MM.1S (cell line): Measurements from ENCODE around the gene KRAS.

Source experiments
- DNase-seq: peaks from one replicate; pipeline ENCODE4 v3.0.0-alpha.2; 2015
- H2AFZ ChIP-seq: fragments of 300-600 bp; sonication (generic); 2 replicates; pipeline ENCODE4 v1.6.0; 2016; ENCODE audit warnings: antibody characterized with exemption, low read length
- H3F3A ChIP-seq: fragments of 300-600 bp; sonication (generic); 2 replicates; pipeline ENCODE4 v1.6.1; 2016; ENCODE audit warnings: mild to moderate bottlenecking, antibody characterized with exemption, low read length, moderate library complexity, mixed read lengths; ENCODE audit not compliant: insufficient read depth
- H3K27ac ChIP-seq: fragments of 300-600 bp; sonication (generic); 2 replicates; pipeline ENCODE4 v1.5.1; 2016; ENCODE audit warnings: mild to moderate bottlenecking, low read length
- H3K27me3 ChIP-seq: fragments of 300-600 bp; sonication (generic); replicated peaks from 2 replicates; pipeline ENCODE4 v1.6.0; 2016; ENCODE audit warnings: low read length; ENCODE audit not compliant: insufficient read depth
- H3K36me3 ChIP-seq: fragments of 300-600 bp; sonication (generic); replicated peaks from 2 replicates; pipeline ENCODE4 v1.6.1; 2016; ENCODE audit warnings: mild to moderate bottlenecking, low read length, mixed read lengths; ENCODE audit not compliant: insufficient read depth
- H3K4me1 ChIP-seq: fragments of 300-600 bp; sonication (generic); 2 replicates; pipeline ENCODE4 v1.6.1; 2016; ENCODE audit warnings: low read length, mixed read lengths
- H3K4me2 ChIP-seq: fragments of 300-600 bp; sonication (generic); 2 replicates; pipeline ENCODE4 v1.6.0; 2016; ENCODE audit warnings: low read depth, low read length
- H3K4me3 ChIP-seq: fragments of 300-600 bp; sonication (generic); 2 replicates; pipeline ENCODE4 v1.5.1; 2016; ENCODE audit warnings: low read length, mixed read lengths
- H3K79me2 ChIP-seq: fragments of 300-600 bp; sonication (generic); 2 replicates; pipeline ENCODE4 v1.6.1; 2016; ENCODE audit warnings: mixed run types, low read length, mixed read lengths
- H3K9ac ChIP-seq: fragments of 300-600 bp; sonication (generic); 2 replicates; pipeline ENCODE4 v1.6.1; 2016; ENCODE audit warnings: low read length, mixed read lengths
- H3K9me2 ChIP-seq: fragments of 300-600 bp; sonication (generic); replicated peaks from 2 replicates; pipeline ENCODE4 v1.6.1; 2016; ENCODE audit warnings: mild to moderate bottlenecking, low read length, mixed read lengths; ENCODE audit not compliant: insufficient read depth
- H3K9me3 ChIP-seq: fragments of 300-600 bp; sonication (generic); replicated peaks from 2 replicates; pipeline ENCODE4 v1.6.1; 2016; ENCODE audit warnings: mild to moderate bottlenecking, low read length, mixed read lengths; ENCODE audit not compliant: insufficient read depth
- H4K20me1 ChIP-seq: fragments of 300-600 bp; sonication (generic); 2 replicates; pipeline ENCODE4 v1.6.1; 2016; ENCODE audit warnings: mild to moderate bottlenecking, low read length, moderate library complexity, mixed read lengths; ENCODE audit not compliant: insufficient read depth
- CTCF ChIP-seq: fragments of 300-600 bp; sonication (generic); IDR thresholded peaks from 2 replicates; pipeline ENCODE4 v1.5.1; 2016; ENCODE audit warnings: antibody characterized with exemption, low read length, mixed read lengths
- EZH2 ChIP-seq: fragments of 300-600 bp; sonication (generic); optimal IDR thresholded peaks from 2 replicates; pipeline ENCODE3; 2017; ENCODE audit warnings: low read depth, mild to moderate bottlenecking, antibody characterized with exemption, low read length, mixed read lengths
- EZH2phosphoT487 ChIP-seq: fragments of 300-600 bp; sonication (generic); IDR thresholded peaks from 2 replicates; pipeline ENCODE4 v1.6.1; 2018; ENCODE audit warnings: antibody characterized with exemption, low read length

Gene KRAS

GRCh38 chr12:25190793-25191192 is 59.9 kb downstream of the KRAS start:
- peaks cover 16% of the 10 kb centered on the region for H3K4me1 ChIP-seq
- H3K27me3 ChIP-seq, result no peaks in the 10 kb centered on the region
- no peaks in the 10 kb centered on the region for H3K79me2 ChIP-seq
- DNase-seq, result no peak
- no peak overlapping the region for H2AFZ ChIP-seq
- no peaks in the 10 kb centered on the region for H3K9me2 ChIP-seq
- no peak overlapping the region for H3K4me2 ChIP-seq
- no peaks in the 10 kb centered on the region for H4K20me1 ChIP-seq
- TF ChIP-seq CTCF (no peak), EZH2 (no peak), EZH2phosphoT487 (no peak)
- no peaks in the 10 kb centered on the region for H3K36me3 ChIP-seq
- H3K27ac ChIP-seq, result no peak overlapping the region
- H3K9me3 ChIP-seq, result no peaks in the 10 kb centered on the region
- no peak overlapping the region for H3K9ac ChIP-seq
- no peak overlapping the region for H3K4me3 ChIP-seq
- peaks cover 13% of the 10 kb centered on the region for H3F3A ChIP-seq

- Histone ChIP-seq H3K4me1 (peaks cover 15% of the 10 kb centered on the region), H3K9me3 (no peaks in the 10 kb centered on the region), H3K36me3 (no peaks in the 10 kb centered on the region), H3K79me2 (no peaks in the 10 kb centered on the region), H3K27ac (no peak overlapping the region), H3K4me2 (no peak overlapping the region), H3K9me2 (no peaks in the 10 kb centered on the region), H3F3A (peaks cover 5% of the 10 kb centered on the region; the same call in 1 of the 2 replicates), H2AFZ (no peak overlapping the region), H3K4me3 (no peak overlapping the region), H3K9ac (no peak overlapping the region), H3K27me3 (no peaks in the 10 kb centered on the region), H4K20me1 (no peaks in the 10 kb centered on the region)
- TF ChIP-seq EZH2 (no peak), EZH2phosphoT487 (no peak), CTCF (no peak)
- DNase-seq, result no peak
Observed at GRCh38 chr12:25189656-25190055, 61.1 kb downstream of the KRAS start.

GRCh38 chr12:25187781-25188180 is 62.9 kb downstream of the KRAS start:
- no peaks in the 10 kb centered on the region for H4K20me1 ChIP-seq
- no peak overlapping the region for H3K4me3 ChIP-seq
- H3K4me2 ChIP-seq, result no peak overlapping the region
- no peak for TF ChIP-seq CTCF
- no peak for TF ChIP-seq EZH2
- TF ChIP-seq EZH2phosphoT487, result no peak
- H3F3A ChIP-seq, result peaks cover 5% of the 10 kb centered on the region; the same call in 1 of the 2 replicates
- no peak overlapping the region for H2AFZ ChIP-seq
- no peaks in the 10 kb centered on the region for H3K27me3 ChIP-seq
- no peaks in the 10 kb centered on the region for H3K79me2 ChIP-seq
- peaks cover 12% of the 10 kb centered on the region for H3K4me1 ChIP-seq
- H3K9me2 ChIP-seq, result no peaks in the 10 kb centered on the region
- no peak for DNase-seq
- no peak overlapping the region for H3K9ac ChIP-seq
- no peaks in the 10 kb centered on the region for H3K36me3 ChIP-seq
- no peaks in the 10 kb centered on the region for H3K9me3 ChIP-seq
- H3K27ac ChIP-seq, result no peak overlapping the region
